Hepatocyte (in vitro differentiated cells): Measurements from ENCODE around the gene IL13RA1.

Experiments used
- EZH2 ChIP-seq: fragments of 200-600 bp; sonication (generic); IDR thresholded peaks from 2 replicates; pipeline ENCODE4 v1.6.1; 2016; ENCODE audit warnings: antibody characterized with exemption, mild to moderate bottlenecking, borderline replicate concordance
- TF ChIP-seq, protein P1 (sequence below): fragments of 200-600 bp; sonication (generic); IDR thresholded peaks from 2 replicates; pipeline ENCODE4 v1.5.1; 2016; ENCODE audit warnings: antibody characterized with exemption, mild to moderate bottlenecking; ENCODE audit not compliant: poor library complexity

DNA sequence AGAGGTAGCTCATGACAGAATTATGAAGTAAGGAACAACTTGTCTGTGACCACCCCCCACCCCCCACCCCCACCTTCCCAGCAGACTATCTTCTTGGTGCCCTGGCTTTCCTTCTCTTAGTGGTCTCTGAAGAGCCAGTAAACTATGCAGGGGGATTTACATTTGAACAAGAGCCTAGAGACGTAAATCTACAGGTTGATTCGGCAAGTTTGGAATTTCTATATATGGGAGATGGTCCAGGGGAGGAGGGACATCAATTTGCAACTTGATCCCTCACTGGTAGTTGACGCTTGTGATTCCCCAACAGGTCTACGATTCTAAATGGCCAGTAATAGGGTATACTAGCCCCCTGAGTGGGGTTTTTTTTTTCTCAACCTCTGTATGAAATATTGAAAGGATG, 36.7 kb downstream of the IL13RA1 start:
- TF ChIP-seq, protein P1, sequence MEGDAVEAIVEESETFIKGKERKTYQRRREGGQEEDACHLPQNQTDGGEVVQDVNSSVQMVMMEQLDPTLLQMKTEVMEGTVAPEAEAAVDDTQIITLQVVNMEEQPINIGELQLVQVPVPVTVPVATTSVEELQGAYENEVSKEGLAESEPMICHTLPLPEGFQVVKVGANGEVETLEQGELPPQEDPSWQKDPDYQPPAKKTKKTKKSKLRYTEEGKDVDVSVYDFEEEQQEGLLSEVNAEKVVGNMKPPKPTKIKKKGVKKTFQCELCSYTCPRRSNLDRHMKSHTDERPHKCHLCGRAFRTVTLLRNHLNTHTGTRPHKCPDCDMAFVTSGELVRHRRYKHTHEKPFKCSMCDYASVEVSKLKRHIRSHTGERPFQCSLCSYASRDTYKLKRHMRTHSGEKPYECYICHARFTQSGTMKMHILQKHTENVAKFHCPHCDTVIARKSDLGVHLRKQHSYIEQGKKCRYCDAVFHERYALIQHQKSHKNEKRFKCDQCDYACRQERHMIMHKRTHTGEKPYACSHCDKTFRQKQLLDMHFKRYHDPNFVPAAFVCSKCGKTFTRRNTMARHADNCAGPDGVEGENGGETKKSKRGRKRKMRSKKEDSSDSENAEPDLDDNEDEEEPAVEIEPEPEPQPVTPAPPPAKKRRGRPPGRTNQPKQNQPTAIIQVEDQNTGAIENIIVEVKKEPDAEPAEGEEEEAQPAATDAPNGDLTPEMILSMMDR, result no peak
- TF ChIP-seq EZH2, result no peak
